ENCODE results near the gene CHST10.
"Not testable (repeated sequence)": the region's sequence is repeated elsewhere in the genome, so short reads cannot be mapped to it uniquely, and the experiment has no call there.

The CHST10 gene

DNA sequence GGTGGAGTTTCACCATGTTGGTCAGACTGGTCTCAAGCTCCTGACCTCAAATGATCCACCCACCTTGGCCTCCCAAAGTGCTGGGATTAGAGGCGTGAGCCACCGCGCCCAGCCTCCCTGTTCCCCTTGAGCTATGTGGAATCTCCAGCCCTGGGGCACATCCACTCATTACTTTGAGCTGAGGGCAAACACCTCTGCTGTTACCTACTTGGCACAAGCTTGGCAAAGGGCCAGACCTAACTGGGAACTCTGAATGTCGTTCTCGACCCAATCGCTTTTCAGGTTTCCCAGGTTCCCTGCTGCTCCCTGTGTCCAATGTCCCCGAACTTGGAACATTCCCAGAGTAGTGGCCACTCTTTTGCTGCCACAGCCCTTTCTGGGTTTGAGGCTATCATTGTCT lies 40.6 kb downstream of the CHST10 start:
- ChIA-PET CTCF (interaction anchor here (1.7 kb wide), 1 partner anchor 114 kb away, joined by 4 read pairs; no protein-coding TSS in a partner anchor), POLR2A (no interaction called here)
- DNase-seq (ENCODE audit: extremely low spot score) = no peak
- no peak for TF ChIP-seq SP1 (IDR thresholded peaks at IDR 0.05)
- TF ChIP-seq CTBP1 (IDR thresholded peaks at IDR 0.05; ENCODE audit: borderline replicate concordance) = no peak
- TF ChIP-seq NFRKB (IDR thresholded peaks at IDR 0.05) = no peak
- TF ChIP-seq LEF1 (IDR thresholded peaks at IDR 0.05; ENCODE audit: borderline replicate concordance) = no peak
- TF ChIP-seq HDGF (IDR thresholded peaks at IDR 0.05; ENCODE audit: borderline replicate concordance) = no peak
- TF ChIP-seq FOXM1 (IDR thresholded peaks at IDR 0.05; ENCODE audit: borderline replicate concordance) = no peak
- TF ChIP-seq FOXK2 (IDR thresholded peaks at IDR 0.05) = no peak
- TF ChIP-seq L3MBTL2 (conservative IDR thresholded peaks at IDR 0.05) = no peak
- TF ChIP-seq BHLHE40 (IDR thresholded peaks at IDR 0.05; ENCODE audit: borderline replicate concordance) = no peak
- TF ChIP-seq FOXA1 (IDR thresholded peaks at IDR 0.05) = no peak
- TF ChIP-seq TARDBP (IDR thresholded peaks at IDR 0.05) = no peak
- no peak for TF ChIP-seq ZNF384 (IDR thresholded peaks at IDR 0.05)
- no peak for TF ChIP-seq ELF4 (IDR thresholded peaks at IDR 0.05)

DNA sequence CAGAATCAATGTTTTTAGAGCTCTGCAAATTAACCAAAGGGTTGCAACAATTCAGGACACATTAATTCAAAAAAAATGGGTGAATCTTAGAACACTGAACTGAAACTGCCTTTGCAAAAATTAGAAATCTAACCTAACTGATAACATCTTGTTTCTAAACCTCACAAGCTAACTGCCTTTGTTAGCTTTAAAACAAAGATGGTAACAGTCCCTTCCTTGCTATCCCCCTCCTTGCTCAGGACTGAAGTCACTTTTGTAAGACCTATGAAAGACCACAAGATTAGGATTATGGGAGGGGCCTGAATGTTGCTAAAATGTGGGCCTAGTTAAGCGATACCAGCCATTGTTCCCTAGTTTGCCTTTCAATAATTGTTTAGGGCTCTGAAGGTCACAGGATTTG lies 50.3 kb downstream of the CHST10 start:
- POLR2A ChIA-PET = interaction anchor here (0.7 kb wide), 1 partner anchor 50 kb away, joined by 3 read pairs; no protein-coding TSS in a partner anchor
- CTCF ChIA-PET = interaction anchor here (1.2 to 2.7 kb wide), 2 partner anchors 14 to 104 kb away, joined by 3 to 11 read pairs; no protein-coding TSS in a partner anchor
- no peak for DNase-seq (ENCODE audit: extremely low spot score)
- TF ChIP-seq FOXM1 (IDR thresholded peaks at IDR 0.05; ENCODE audit: borderline replicate concordance) = no peak
- TF ChIP-seq FOXA1 (IDR thresholded peaks at IDR 0.05) = no peak
- TF ChIP-seq ELF4 (IDR thresholded peaks at IDR 0.05) = no peak
- TF ChIP-seq SP1 (IDR thresholded peaks at IDR 0.05) = no peak
- no peak for TF ChIP-seq HDGF (IDR thresholded peaks at IDR 0.05; ENCODE audit: borderline replicate concordance)
- no peak for TF ChIP-seq FOXK2 (IDR thresholded peaks at IDR 0.05)
- no peak for TF ChIP-seq ARNT (IDR thresholded peaks at IDR 0.05)
- TF ChIP-seq SUZ12 (IDR thresholded peaks at IDR 0.05) = no peak
- no peak for TF ChIP-seq ZNF384 (IDR thresholded peaks at IDR 0.05)
- no peak for TF ChIP-seq NFRKB (IDR thresholded peaks at IDR 0.05)
- TF ChIP-seq L3MBTL2 (conservative IDR thresholded peaks at IDR 0.05) = no peak
- TF ChIP-seq, protein P1, sequence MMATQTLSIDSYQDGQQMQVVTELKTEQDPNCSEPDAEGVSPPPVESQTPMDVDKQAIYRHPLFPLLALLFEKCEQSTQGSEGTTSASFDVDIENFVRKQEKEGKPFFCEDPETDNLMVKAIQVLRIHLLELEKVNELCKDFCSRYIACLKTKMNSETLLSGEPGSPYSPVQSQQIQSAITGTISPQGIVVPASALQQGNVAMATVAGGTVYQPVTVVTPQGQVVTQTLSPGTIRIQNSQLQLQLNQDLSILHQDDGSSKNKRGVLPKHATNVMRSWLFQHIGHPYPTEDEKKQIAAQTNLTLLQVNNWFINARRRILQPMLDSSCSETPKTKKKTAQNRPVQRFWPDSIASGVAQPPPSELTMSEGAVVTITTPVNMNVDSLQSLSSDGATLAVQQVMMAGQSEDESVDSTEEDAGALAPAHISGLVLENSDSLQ (IDR thresholded peaks at IDR 0.05) = no peak
- TF ChIP-seq TARDBP (IDR thresholded peaks at IDR 0.05) = no peak
- no peak for TF ChIP-seq CTBP1 (IDR thresholded peaks at IDR 0.05; ENCODE audit: borderline replicate concordance)
- no peak for TF ChIP-seq BHLHE40 (IDR thresholded peaks at IDR 0.05; ENCODE audit: borderline replicate concordance)
- TF ChIP-seq LEF1 (IDR thresholded peaks at IDR 0.05; ENCODE audit: borderline replicate concordance) = no peak

- ChIA-PET CTCF (interaction anchor here (0.8 to 2.7 kb wide), 2 partner anchors 15 to 16 kb away, joined by 4 to 11 read pairs; no protein-coding TSS in a partner anchor), POLR2A (no interaction called here)
- TF ChIP-seq CTBP1 (IDR thresholded peaks at IDR 0.05; ENCODE audit: borderline replicate concordance) = no peak
- no peak for TF ChIP-seq L3MBTL2 (conservative IDR thresholded peaks at IDR 0.05)
- TF ChIP-seq, protein P1 (IDR thresholded peaks at IDR 0.05) = no peak
- TF ChIP-seq BHLHE40 (IDR thresholded peaks at IDR 0.05; ENCODE audit: borderline replicate concordance) = no peak
- no peak for TF ChIP-seq LEF1 (IDR thresholded peaks at IDR 0.05; ENCODE audit: borderline replicate concordance)
- TF ChIP-seq TARDBP (IDR thresholded peaks at IDR 0.05) = no peak
- TF ChIP-seq ZNF384 (IDR thresholded peaks at IDR 0.05) = no peak
- no peak for TF ChIP-seq FOXK2 (IDR thresholded peaks at IDR 0.05)
- TF ChIP-seq ELF4 (IDR thresholded peaks at IDR 0.05) = no peak
- TF ChIP-seq SUZ12 (IDR thresholded peaks at IDR 0.05) = no peak
- no peak for TF ChIP-seq HDGF (IDR thresholded peaks at IDR 0.05; ENCODE audit: borderline replicate concordance)
- no peak for TF ChIP-seq NFRKB (IDR thresholded peaks at IDR 0.05)
- DNase-seq (ENCODE audit: extremely low spot score) = no peak
These were observed 52.0 kb downstream of the CHST10 start for GRCh38 chr2:100365434-100365833.

DNA sequence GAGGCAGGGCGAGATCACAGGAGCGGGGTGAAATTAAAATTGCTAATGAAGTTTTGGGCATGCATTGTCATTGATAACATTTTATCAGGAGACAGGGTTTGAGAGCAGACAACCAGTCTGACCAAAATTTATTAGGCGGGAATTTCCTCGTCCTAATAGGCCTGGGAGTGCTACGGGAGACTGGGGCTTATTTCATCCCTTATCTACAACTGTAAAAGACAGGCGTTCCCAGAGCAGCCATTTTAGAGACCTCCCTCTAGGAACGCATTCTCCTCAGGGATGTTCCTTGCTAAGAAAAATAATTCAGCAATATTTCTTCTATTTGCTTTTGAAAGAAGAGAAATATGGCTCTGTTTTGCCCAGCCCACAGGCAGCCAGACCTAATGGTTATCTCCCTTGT lies 55.2 kb downstream of the CHST10 start:
- CTCF ChIA-PET; POLR2A ChIA-PET; DNase-seq (ENCODE audit: extremely low spot score): not testable (repeated sequence)

- no peak for DNase-seq (ENCODE audit: extremely low spot score)
- ChIA-PET CTCF (no interaction called here), POLR2A (no interaction called here)
- TF ChIP-seq ELF4 (IDR thresholded peaks at IDR 0.05) = no peak
- TF ChIP-seq TARDBP (IDR thresholded peaks at IDR 0.05) = no peak
These were observed 57.9 kb downstream of the CHST10 start for GRCh38 chr2:100359576-100359975.

DNA sequence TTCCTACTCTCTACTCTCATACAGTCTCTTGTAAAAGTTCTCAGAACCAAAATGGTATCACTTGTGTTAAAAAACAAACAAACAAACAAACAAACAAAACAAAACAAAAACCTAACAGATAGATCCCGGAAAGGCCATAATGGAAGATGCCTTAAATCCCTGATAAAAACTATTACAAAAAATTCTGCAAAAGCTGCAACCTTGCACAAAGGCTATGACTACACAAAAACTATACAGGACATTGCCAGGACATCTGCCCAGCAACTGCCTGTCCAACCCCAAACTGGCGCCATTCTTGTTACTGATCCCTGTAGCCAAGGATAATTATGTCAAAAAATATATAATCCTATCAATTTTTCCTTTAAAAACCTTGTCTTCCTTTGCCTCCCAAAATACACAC lies 58.9 kb downstream of the CHST10 start:
- TF ChIP-seq ARNT (IDR thresholded peaks at IDR 0.05) = no peak
- CTCF ChIA-PET = no interaction called here
- no peak for DNase-seq (ENCODE audit: extremely low spot score)
- POLR2A ChIA-PET = no interaction called here

DNA sequence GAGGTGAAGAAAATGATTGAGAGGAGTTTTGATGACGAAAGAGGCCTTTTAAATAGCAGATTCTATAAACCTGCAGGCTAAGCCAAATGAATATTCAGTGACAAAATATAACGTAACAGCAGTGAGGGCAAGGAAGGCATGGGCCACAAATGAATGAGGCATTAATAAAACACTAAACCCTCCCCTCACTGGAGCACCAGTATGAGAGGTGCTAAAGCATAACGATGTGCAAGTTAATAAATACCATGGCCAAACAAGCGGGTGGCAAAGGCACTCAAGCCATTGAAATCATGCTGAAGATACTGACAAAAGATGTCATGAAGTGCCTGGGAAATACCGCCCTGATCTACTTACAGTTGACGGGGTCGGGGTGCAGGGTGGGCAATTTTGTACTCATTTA lies 64.9 kb downstream of the CHST10 start:
- POLR2A ChIA-PET = no interaction called here
- CTCF ChIA-PET = no interaction called here
- no peak for TF ChIP-seq HDGF (IDR thresholded peaks at IDR 0.05; ENCODE audit: borderline replicate concordance)
- TF ChIP-seq, protein P1 (IDR thresholded peaks at IDR 0.05) = no peak
- DNase-seq (ENCODE audit: extremely low spot score) = no peak

Measured in HEK293T (cell line).